Measurements from ENCODE around the gene SLC1A7. TPM values are rescaled to one million over a fixed set of nuclear protein-coding genes. Genes with fewer than 3 reads are reported as not detected.

Gene SLC1A7
- total RNA-seq, 2 donors from 2014 or later = not detected

- H3K4me3 Mint-ChIP-seq = no peak overlapping the region
- peaks cover 9% of the 10 kb centered on the region for H3K4me1 Mint-ChIP-seq
- H3K27me3 Mint-ChIP-seq = peaks cover 34% of the 10 kb centered on the region
- H3K27ac Mint-ChIP-seq = no peak overlapping the region
- no peaks in the 10 kb centered on the region for H3K9me3 ChIP-seq (ENCODE audit: control insufficient read depth, low read length, poor library complexity, severe bottlenecking)
- H3K36me3 Mint-ChIP-seq (ENCODE audit: low read depth) = peaks cover 3% of the 10 kb centered on the region
- DNase-seq = no peak
- no peak for ATAC-seq
Observed at GRCh38 chr1:53114090-53114489, 28.3 kb downstream of the SLC1A7 start.

- ATAC-seq = no peak
- no peaks in the 10 kb centered on the region for H3K9me3 ChIP-seq (ENCODE audit: control insufficient read depth, low read length, poor library complexity, severe bottlenecking)
- Mint-ChIP-seq H3K27ac (no peak overlapping the region), H3K4me3 (no peak overlapping the region), H3K27me3 (peaks cover 43% of the 10 kb centered on the region), H3K36me3 (ENCODE audit: low read depth) (peaks cover 3% of the 10 kb centered on the region), H3K4me1 (peaks cover 13% of the 10 kb centered on the region)
- no peak for DNase-seq
Observed at GRCh38 chr1:53112861-53113260, 29.6 kb downstream of the SLC1A7 start.

GRCh38 chr1:53112271-53112774 lies 30.1 kb downstream of the SLC1A7 start:
- no peak for ATAC-seq
- peaks cover 17% of the 10 kb centered on the region for H3K4me1 Mint-ChIP-seq
- peaks cover 45% of the 10 kb centered on the region for H3K27me3 Mint-ChIP-seq
- no peak overlapping the region for H3K27ac Mint-ChIP-seq
- no peaks in the 10 kb centered on the region for H3K9me3 ChIP-seq (ENCODE audit: control insufficient read depth, low read length, poor library complexity, severe bottlenecking)
- no peak for DNase-seq
- no peak overlapping the region for H3K4me3 Mint-ChIP-seq
- H3K36me3 Mint-ChIP-seq (ENCODE audit: low read depth) = peaks cover 3% of the 10 kb centered on the region

- no peak for ATAC-seq
- peaks cover 3% of the 10 kb centered on the region for H3K36me3 Mint-ChIP-seq (ENCODE audit: low read depth)
- no peak overlapping the region for H3K27ac Mint-ChIP-seq
- no peaks in the 10 kb centered on the region for H3K9me3 ChIP-seq (ENCODE audit: control insufficient read depth, low read length, poor library complexity, severe bottlenecking)
- no peak overlapping the region for H3K4me3 Mint-ChIP-seq
- peaks cover 41% of the 10 kb centered on the region for H3K27me3 Mint-ChIP-seq
- peaks cover 18% of the 10 kb centered on the region for H3K4me1 Mint-ChIP-seq
- no peak for DNase-seq
Observed at GRCh38 chr1:53111693-53112092, 30.7 kb downstream of the SLC1A7 start.

- no peaks in the 10 kb centered on the region for H3K9me3 ChIP-seq (ENCODE audit: control insufficient read depth, low read length, poor library complexity, severe bottlenecking)
- H3K4me3 Mint-ChIP-seq = no peak overlapping the region
- no peak overlapping the region for H3K27ac Mint-ChIP-seq
- peaks cover 3% of the 10 kb centered on the region for H3K36me3 Mint-ChIP-seq (ENCODE audit: low read depth)
- DNase-seq (no peak), ATAC-seq (no peak)
- peaks cover 18% of the 10 kb centered on the region for H3K4me1 Mint-ChIP-seq
- peaks cover 37% of the 10 kb centered on the region for H3K27me3 Mint-ChIP-seq
Observed at GRCh38 chr1:53111073-53111556, 31.3 kb downstream of the SLC1A7 start.

GRCh38 chr1:53110370-53111072 lies 31.9 kb downstream of the SLC1A7 start:
- no peak overlapping the region for H3K27ac Mint-ChIP-seq
- H3K9me3 ChIP-seq (ENCODE audit: control insufficient read depth, low read length, poor library complexity, severe bottlenecking) = no peaks in the 10 kb centered on the region

GRCh38 chr1:53108646-53109580 lies 33.5 kb downstream of the SLC1A7 start:
- peaks cover 44% of the 10 kb centered on the region for H3K27me3 Mint-ChIP-seq
- ATAC-seq (no peak), DNase-seq (no peak)
- H3K9me3 ChIP-seq (ENCODE audit: control insufficient read depth, low read length, poor library complexity, severe bottlenecking) = no peaks in the 10 kb centered on the region
- peaks cover 22% of the 10 kb centered on the region for H3K4me1 Mint-ChIP-seq
- H3K36me3 Mint-ChIP-seq (ENCODE audit: low read depth) = peaks cover 3% of the 10 kb centered on the region
- no peak overlapping the region for H3K27ac Mint-ChIP-seq
- H3K4me3 Mint-ChIP-seq = no peak overlapping the region

More at GRCh38 chr1:53110370-53111072, 31.9 kb downstream of the SLC1A7 start:
- DNase-seq = no peak
- no peak overlapping the region for H3K4me3 Mint-ChIP-seq
- H3K27me3 Mint-ChIP-seq = peaks cover 41% of the 10 kb centered on the region
- no peak for ATAC-seq
- peaks cover 3% of the 10 kb centered on the region for H3K36me3 Mint-ChIP-seq (ENCODE audit: low read depth)
- peaks cover 18% of the 10 kb centered on the region for H3K4me1 Mint-ChIP-seq

GRCh38 chr1:53107570-53108322 lies 34.7 kb downstream of the SLC1A7 start:
- no peak for DNase-seq
- Mint-ChIP-seq H3K4me3 (peak overlapping the region; percentile 15), H3K36me3 (ENCODE audit: low read depth) (peaks cover 3% of the 10 kb centered on the region), H3K27me3 (peaks cover 46% of the 10 kb centered on the region), H3K27ac (peak overlapping the region; percentile 72), H3K4me1 (peaks cover 26% of the 10 kb centered on the region)
- H3K9me3 ChIP-seq (ENCODE audit: control insufficient read depth, low read length, poor library complexity, severe bottlenecking) = no peaks in the 10 kb centered on the region
- no peak for ATAC-seq

GRCh38 chr1:53107090-53107489 lies 35.3 kb downstream of the SLC1A7 start:
- Mint-ChIP-seq H3K27ac (peak overlapping the region; percentile 72), H3K4me3 (no peak overlapping the region), H3K36me3 (ENCODE audit: low read depth) (peaks cover 3% of the 10 kb centered on the region), H3K27me3 (peaks cover 46% of the 10 kb centered on the region), H3K4me1 (peaks cover 26% of the 10 kb centered on the region)
- no peak for ATAC-seq
- no peak for DNase-seq
- no peaks in the 10 kb centered on the region for H3K9me3 ChIP-seq (ENCODE audit: control insufficient read depth, low read length, poor library complexity, severe bottlenecking)

- peaks cover 29% of the 10 kb centered on the region for H3K27me3 Mint-ChIP-seq
- ATAC-seq (no peak), DNase-seq (no peak)
- no peak overlapping the region for H3K27ac Mint-ChIP-seq
- peaks cover 17% of the 10 kb centered on the region for H3K4me1 Mint-ChIP-seq
- H3K36me3 Mint-ChIP-seq (ENCODE audit: low read depth) = no peaks in the 10 kb centered on the region
- no peaks in the 10 kb centered on the region for H3K9me3 ChIP-seq (ENCODE audit: control insufficient read depth, low read length, poor library complexity, severe bottlenecking)
- H3K4me3 Mint-ChIP-seq = no peak overlapping the region
Observed at GRCh38 chr1:53104289-53104913, 38.0 kb downstream of the SLC1A7 start.

GRCh38 chr1:53094533-53094919 lies 47.9 kb downstream of the SLC1A7 start:
- ATAC-seq = no peak
- no peaks in the 10 kb centered on the region for H3K9me3 ChIP-seq (ENCODE audit: control insufficient read depth, low read length, poor library complexity, severe bottlenecking)
- Mint-ChIP-seq H3K36me3 (ENCODE audit: low read depth) (no peaks in the 10 kb centered on the region), H3K27ac (no peak overlapping the region), H3K27me3 (no peaks in the 10 kb centered on the region), H3K4me1 (peaks cover 5% of the 10 kb centered on the region), H3K4me3 (no peak overlapping the region)
- no peak for DNase-seq

GRCh38 chr1:53093778-53094532 lies 48.5 kb downstream of the SLC1A7 start:
- no peak overlapping the region for H3K27ac Mint-ChIP-seq
- no peak for ATAC-seq
- H3K36me3 Mint-ChIP-seq (ENCODE audit: low read depth) = no peaks in the 10 kb centered on the region
- H3K4me3 Mint-ChIP-seq = no peak overlapping the region
- no peak for DNase-seq
- H3K27me3 Mint-ChIP-seq = no peaks in the 10 kb centered on the region
- peaks cover 5% of the 10 kb centered on the region for H3K4me1 Mint-ChIP-seq
- no peaks in the 10 kb centered on the region for H3K9me3 ChIP-seq (ENCODE audit: control insufficient read depth, low read length, poor library complexity, severe bottlenecking)
